K562 (cell line): Measurements from ENCODE around the gene PEX7. TPM values are rescaled to one million over a fixed set of nuclear protein-coding genes. Genes with fewer than 3 reads are reported as not detected.

ENCODE experiments used
- FOSL1 ChIP-seq: fragments of 200-800 bp; sonication (Bioruptor generic); conservative IDR thresholded peaks from 2 replicates; pipeline ENCODE4 v1.6.1; 2016; ENCODE audit warnings: missing genetic modification characterization, missing compliant biosample characterization
- HIVEP1 ChIP-seq: fragments of 250-450 bp; sonication (Bioruptor Pico); IDR thresholded peaks from 2 replicates; pipeline ENCODE4 v1.4.0; 2020; ENCODE audit warnings: mild to moderate bottlenecking
- HMG20A ChIP-seq: fragments of 450-650 bp; formaldehyde crosslinking; conservative IDR thresholded peaks from 2 replicates; pipeline ENCODE4 v1.4.0; 2020; ENCODE audit warnings: mild to moderate bottlenecking, mixed read lengths
- NFATC3 ChIP-seq: fragments of 450-650 bp; IDR thresholded peaks from 2 replicates; pipeline ENCODE4 v1.6.1; 2017; ENCODE audit warnings: mild to moderate bottlenecking
- RHOXF2B ChIP-seq: fragments of 250-450 bp; sonication (Bioruptor Pico); conservative IDR thresholded peaks from 2 replicates; pipeline ENCODE4 v1.5.1; 2021
- SAP30 ChIP-seq: fragments of 200-600 bp; sonication (generic); IDR thresholded peaks from 2 replicates; pipeline ENCODE4 v1.6.1; 2012; ENCODE audit warnings: borderline replicate concordance, low read depth, mild to moderate bottlenecking, moderate library complexity, low read length, control low read depth, inconsistent platforms; ENCODE audit not compliant: insufficient read depth, poor library complexity, severe bottlenecking
- SMAD3 ChIP-seq: fragments of 450-650 bp; formaldehyde crosslinking; conservative IDR thresholded peaks from 2 replicates; pipeline ENCODE4 v1.4.0; 2020; ENCODE audit warnings: mild to moderate bottlenecking
- ZBTB34 ChIP-seq: fragments of 250-450 bp; sonication (Bioruptor Pico); IDR thresholded peaks from 2 replicates; pipeline ENCODE4 v1.8.0; 2021; ENCODE audit warnings: mild to moderate bottlenecking, moderate library complexity
- ZNF277 ChIP-seq: fragments of 250-450 bp; sonication (Bioruptor Pico); IDR thresholded peaks from 2 replicates; pipeline ENCODE4 v1.8.0; 2022; ENCODE audit warnings: inconsistent platforms, mild to moderate bottlenecking, moderate library complexity, borderline replicate concordance
- ZNF785 ChIP-seq: fragments of 250-450 bp; sonication (Bioruptor Pico); IDR thresholded peaks from 2 replicates; pipeline ENCODE4 v1.4.0; 2020; ENCODE audit warnings: mild to moderate bottlenecking
- polyA plus RNA-seq, 8 experiments: library from polyadenylated mRNA; depleted of rRNA in 4 of 8; stranded (reverse) in 5 of 8; unstranded in 3 of 8; fragments of >200 nt; fragmentation: Nextera tagmentation in 2 of 8; fragmentation: Illumina TruSeq in 1 of 8; extraction: Ambion mirVana in 2 of 8; extraction: Trizol in 1 of 8; gene quantifications; 2 replicates each; pipeline versions ENCODE4 v1.2.1 to v1.2.3, GENCODE V29; 2011 to 2014; ENCODE audit warnings: inconsistent platforms in 1 of 8, missing spikeins in 1 of 8
- total RNA-seq, 7 experiments: library from RNA; depleted of rRNA in 6 of 7; stranded (reverse); fragments of >200 nt in 6 of 7; fragmentation: Illumina TruSeq in 2 of 7; extraction: Trizol in 2 of 7; gene quantifications; 2 replicates each; pipeline versions ENCODE4 v1.2.1 to v1.2.3, GENCODE V29; 2011 to 2021; ENCODE audit warnings: low replicate concordance in 1 of 7
- TF ChIP-seq, protein P1 (sequence below): sonication (generic); formaldehyde crosslinking; IDR thresholded peaks from 2 replicates; pipeline ENCODE4 v1.8.0; 2022; ENCODE audit warnings: mild to moderate bottlenecking, missing genetic modification reagents
- TF ChIP-seq, protein P2 (sequence below): fragments of 450-650 bp; IDR thresholded peaks from 2 replicates; pipeline ENCODE4 v1.6.1; 2016; ENCODE audit warnings: mild to moderate bottlenecking
- TF ChIP-seq, protein P3 (sequence below): sonication (generic); formaldehyde crosslinking; IDR thresholded peaks from 2 replicates; pipeline ENCODE4 v1.4.0; 2020; ENCODE audit warnings: mild to moderate bottlenecking, missing genetic modification reagents
- TF ChIP-seq, protein P4 (sequence below): fragments of 450-650 bp; formaldehyde crosslinking; IDR thresholded peaks from 2 replicates; pipeline ENCODE4 v1.4.0; 2022; ENCODE audit warnings: mild to moderate bottlenecking, moderate library complexity

Gene PEX7
- total and polyA plus RNA-seq, 9 of the 15 experiments (the other 6 are each of a cell fraction or from before 2014, with no cell fraction given), result 1.6 to 12.9 (median 9.1) TPM

GRCh38 chr6:136822376-136823127 lies at the start of gene PEX7 (continued):
- TF ChIP-seq, protein P1, sequence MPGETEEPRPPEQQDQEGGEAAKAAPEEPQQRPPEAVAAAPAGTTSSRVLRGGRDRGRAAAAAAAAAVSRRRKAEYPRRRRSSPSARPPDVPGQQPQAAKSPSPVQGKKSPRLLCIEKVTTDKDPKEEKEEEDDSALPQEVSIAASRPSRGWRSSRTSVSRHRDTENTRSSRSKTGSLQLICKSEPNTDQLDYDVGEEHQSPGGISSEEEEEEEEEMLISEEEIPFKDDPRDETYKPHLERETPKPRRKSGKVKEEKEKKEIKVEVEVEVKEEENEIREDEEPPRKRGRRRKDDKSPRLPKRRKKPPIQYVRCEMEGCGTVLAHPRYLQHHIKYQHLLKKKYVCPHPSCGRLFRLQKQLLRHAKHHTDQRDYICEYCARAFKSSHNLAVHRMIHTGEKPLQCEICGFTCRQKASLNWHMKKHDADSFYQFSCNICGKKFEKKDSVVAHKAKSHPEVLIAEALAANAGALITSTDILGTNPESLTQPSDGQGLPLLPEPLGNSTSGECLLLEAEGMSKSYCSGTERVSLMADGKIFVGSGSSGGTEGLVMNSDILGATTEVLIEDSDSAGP (CRISPR knock-in tag), result no peak
- TF ChIP-seq SMAD3 (no peak), RHOXF2B (CRISPR knock-in tag) (no peak), NFATC3 (no peak), HIVEP1 (CRISPR knock-in tag) (no peak), ZNF277 (CRISPR knock-in tag) (no peak), ZBTB34 (CRISPR knock-in tag) (no peak), SAP30 (peak; percentile 65), ZNF785 (no peak), HMG20A (CRISPR knock-in tag) (no peak), FOSL1 (tag) (peak; percentile 43; the same call in 1 of the 2 replicates)
- TF ChIP-seq, protein P2, sequence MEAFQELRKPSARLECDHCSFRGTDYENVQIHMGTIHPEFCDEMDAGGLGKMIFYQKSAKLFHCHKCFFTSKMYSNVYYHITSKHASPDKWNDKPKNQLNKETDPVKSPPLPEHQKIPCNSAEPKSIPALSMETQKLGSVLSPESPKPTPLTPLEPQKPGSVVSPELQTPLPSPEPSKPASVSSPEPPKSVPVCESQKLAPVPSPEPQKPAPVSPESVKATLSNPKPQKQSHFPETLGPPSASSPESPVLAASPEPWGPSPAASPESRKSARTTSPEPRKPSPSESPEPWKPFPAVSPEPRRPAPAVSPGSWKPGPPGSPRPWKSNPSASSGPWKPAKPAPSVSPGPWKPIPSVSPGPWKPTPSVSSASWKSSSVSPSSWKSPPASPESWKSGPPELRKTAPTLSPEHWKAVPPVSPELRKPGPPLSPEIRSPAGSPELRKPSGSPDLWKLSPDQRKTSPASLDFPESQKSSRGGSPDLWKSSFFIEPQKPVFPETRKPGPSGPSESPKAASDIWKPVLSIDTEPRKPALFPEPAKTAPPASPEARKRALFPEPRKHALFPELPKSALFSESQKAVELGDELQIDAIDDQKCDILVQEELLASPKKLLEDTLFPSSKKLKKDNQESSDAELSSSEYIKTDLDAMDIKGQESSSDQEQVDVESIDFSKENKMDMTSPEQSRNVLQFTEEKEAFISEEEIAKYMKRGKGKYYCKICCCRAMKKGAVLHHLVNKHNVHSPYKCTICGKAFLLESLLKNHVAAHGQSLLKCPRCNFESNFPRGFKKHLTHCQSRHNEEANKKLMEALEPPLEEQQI, result no peak; the same call in 1 of the 2 replicates
- TF ChIP-seq, protein P3, sequence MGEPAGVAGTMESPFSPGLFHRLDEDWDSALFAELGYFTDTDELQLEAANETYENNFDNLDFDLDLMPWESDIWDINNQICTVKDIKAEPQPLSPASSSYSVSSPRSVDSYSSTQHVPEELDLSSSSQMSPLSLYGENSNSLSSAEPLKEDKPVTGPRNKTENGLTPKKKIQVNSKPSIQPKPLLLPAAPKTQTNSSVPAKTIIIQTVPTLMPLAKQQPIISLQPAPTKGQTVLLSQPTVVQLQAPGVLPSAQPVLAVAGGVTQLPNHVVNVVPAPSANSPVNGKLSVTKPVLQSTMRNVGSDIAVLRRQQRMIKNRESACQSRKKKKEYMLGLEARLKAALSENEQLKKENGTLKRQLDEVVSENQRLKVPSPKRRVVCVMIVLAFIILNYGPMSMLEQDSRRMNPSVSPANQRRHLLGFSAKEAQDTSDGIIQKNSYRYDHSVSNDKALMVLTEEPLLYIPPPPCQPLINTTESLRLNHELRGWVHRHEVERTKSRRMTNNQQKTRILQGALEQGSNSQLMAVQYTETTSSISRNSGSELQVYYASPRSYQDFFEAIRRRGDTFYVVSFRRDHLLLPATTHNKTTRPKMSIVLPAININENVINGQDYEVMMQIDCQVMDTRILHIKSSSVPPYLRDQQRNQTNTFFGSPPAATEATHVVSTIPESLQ, result no peak; the same call in 1 of the 2 replicates
- TF ChIP-seq, protein P4, sequence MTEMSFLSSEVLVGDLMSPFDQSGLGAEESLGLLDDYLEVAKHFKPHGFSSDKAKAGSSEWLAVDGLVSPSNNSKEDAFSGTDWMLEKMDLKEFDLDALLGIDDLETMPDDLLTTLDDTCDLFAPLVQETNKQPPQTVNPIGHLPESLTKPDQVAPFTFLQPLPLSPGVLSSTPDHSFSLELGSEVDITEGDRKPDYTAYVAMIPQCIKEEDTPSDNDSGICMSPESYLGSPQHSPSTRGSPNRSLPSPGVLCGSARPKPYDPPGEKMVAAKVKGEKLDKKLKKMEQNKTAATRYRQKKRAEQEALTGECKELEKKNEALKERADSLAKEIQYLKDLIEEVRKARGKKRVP (CRISPR knock-in tag), result no peak
